Astrocyte of the cerebellum (primary cell): ENCODE results near the gene CLEC11A.

Source experiments
- DNase-seq: peaks from one replicate; pipeline ENCODE4 v3.0.0-alpha.2; 2011; ENCODE audit warnings: low read depth
- H3K4me3 ChIP-seq: 2 replicates; pipeline ENCODE4 v1.5.1; 2011; ENCODE audit warnings: mild to moderate bottlenecking, low read depth, low read length, moderate library complexity
- in situ Hi-C: cut with HindIII; loops from 2 replicates; pipeline ENCODE4 v1.10.0; 2017; ENCODE audit warnings: low sequenced_read_pairs
- TF ChIP-seq, protein P1 (sequence below): IDR thresholded peaks from 2 replicates; pipeline ENCODE4 v1.5.1; 2012; ENCODE audit warnings: low read length, low read depth, moderate library complexity, mild to moderate bottlenecking; ENCODE audit errors: missing control alignments

CLEC11A gene

DNA sequence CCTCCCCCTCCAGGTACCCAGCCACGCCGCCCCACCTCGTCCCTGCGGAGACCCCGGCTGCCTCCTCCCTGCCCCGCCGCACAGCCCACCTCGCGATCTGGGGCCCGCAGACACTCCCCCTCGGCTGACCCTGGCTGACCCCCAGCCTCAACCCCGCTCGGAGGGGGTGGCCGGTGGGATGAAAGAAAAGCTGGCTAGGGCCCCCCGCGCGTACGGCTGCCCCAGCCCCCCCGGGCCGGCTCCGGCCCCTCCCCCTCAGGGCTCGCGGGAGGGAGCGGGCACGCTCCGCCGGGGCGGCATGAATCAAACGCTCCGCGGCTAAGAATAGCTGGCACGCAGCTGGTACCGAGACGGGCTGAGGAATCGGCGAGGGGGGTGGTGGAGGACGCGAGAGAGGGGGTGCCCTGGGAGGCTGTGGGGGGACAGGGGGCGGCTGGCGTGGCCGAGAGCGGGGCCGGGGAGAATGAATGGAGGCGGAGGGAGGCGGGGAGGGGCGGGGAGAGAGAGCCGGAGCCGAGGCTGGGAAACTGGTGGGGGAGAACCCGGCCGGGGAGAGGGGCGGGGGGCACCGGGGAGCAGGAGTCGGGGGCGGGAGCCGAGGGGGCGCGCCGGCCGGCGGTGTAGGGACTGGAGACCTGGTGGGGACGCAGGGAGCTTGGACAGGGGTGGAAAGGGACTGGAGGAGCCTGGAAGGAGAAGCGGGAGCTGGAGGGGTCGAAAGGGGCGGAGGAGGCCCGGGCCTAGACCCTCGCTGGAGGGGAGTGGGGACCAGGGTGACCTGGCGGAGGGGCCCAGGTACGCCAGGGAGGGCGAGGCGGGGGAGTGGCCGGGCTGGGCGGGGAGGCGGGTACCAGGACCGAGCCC is 4.7 kb upstream of the CLEC11A start:
- in situ Hi-C loops: no loop called here
- no peak for DNase-seq
- H3K4me3 ChIP-seq: peak overlapping the region; percentile 7
- TF ChIP-seq, protein P1, sequence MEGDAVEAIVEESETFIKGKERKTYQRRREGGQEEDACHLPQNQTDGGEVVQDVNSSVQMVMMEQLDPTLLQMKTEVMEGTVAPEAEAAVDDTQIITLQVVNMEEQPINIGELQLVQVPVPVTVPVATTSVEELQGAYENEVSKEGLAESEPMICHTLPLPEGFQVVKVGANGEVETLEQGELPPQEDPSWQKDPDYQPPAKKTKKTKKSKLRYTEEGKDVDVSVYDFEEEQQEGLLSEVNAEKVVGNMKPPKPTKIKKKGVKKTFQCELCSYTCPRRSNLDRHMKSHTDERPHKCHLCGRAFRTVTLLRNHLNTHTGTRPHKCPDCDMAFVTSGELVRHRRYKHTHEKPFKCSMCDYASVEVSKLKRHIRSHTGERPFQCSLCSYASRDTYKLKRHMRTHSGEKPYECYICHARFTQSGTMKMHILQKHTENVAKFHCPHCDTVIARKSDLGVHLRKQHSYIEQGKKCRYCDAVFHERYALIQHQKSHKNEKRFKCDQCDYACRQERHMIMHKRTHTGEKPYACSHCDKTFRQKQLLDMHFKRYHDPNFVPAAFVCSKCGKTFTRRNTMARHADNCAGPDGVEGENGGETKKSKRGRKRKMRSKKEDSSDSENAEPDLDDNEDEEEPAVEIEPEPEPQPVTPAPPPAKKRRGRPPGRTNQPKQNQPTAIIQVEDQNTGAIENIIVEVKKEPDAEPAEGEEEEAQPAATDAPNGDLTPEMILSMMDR: no peak

DNA sequence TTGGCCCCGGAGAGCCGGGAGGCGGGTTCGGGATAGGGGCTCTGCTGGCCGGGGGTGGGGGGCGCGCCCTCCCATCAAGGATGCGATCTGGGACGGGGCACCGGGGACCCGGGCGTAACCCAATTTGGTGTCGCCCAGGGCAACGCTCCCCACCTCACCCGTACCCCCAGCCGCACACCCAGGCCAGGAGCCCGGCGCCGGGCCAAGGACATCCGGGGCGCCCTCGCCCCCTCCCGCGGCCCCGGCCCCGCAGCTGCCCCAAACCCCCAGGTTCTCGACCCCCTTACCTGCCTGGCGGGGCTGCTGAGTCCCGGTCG is 4.1 kb upstream of the CLEC11A start:
- peak overlapping the region; percentile 7 for H3K4me3 ChIP-seq
- no peak for DNase-seq
- in situ Hi-C loops: no loop called here

DNA sequence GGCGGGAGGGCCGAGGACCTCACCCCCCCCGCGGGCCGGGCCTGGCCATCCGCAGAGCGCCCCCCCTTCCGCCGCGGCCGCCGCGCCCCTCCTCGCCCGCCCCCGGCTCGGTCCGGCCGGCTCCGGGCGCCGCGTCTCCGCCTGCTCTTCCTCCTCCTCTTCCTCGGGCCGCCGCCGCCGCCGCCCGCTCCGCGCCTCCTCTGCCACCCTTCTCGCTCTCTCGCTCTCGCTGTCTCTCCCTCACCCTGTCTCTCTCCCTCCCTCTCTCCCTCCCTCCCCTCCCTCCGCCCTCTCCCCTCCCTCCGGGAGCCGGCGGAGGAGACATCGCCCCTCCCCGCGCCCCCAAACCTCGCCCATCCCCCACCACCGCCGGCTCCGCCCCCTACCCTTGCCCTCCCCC is 3.6 kb upstream of the CLEC11A start, which contains the start of gene SHANK1:
TSS of gene SHANK1 (minus strand) at position 237 of the 400 bp plus-strand sequence. CDS start 2,883 bp downstream, outside the sequence.
- in situ Hi-C loops: no loop called here
- TF ChIP-seq, protein P1: no peak
- no peak for DNase-seq
- peak within 1 kb of the TSS; percentile 7 for H3K4me3 ChIP-seq

More for the DNA sequence above, 4.1 kb upstream of the CLEC11A start:
- TF ChIP-seq, protein P1: no peak

DNA sequence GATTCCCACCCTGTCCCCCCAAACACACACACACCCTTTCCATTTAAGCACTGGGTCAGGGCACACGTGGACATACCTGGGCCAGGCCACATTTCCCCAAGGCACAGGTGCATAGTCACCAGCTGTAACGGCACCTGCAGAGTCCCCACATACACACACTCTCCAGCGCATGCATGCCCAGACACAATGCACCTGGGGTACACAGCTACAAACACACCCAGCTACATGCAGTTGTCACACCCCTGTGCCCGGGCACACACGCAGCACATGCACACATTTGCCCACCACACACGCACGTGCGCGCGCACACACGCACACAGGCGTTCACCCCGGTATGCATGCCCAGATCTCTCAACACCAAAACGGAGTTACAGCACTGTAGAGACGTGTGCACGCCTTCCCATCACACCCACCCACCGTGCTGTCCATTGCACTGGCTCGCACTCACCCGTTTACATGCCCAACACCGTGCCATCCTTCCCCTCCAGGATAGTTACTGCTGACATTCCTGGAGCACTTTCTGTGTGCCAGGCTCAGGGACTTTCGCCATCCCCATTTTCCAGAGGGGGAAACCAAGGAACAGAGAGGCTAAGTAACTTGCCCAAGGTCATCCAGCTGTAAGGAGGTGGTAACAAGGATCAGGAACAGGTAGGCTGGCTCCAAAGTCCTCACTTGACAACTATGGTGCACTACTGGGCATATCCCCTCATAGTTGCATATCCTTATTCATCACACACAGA is 2.8 kb upstream of the CLEC11A start:
- no peak overlapping the region for H3K4me3 ChIP-seq
- TF ChIP-seq, protein P1: no peak
- in situ Hi-C loops: no loop called here
- no peak for DNase-seq

DNA sequence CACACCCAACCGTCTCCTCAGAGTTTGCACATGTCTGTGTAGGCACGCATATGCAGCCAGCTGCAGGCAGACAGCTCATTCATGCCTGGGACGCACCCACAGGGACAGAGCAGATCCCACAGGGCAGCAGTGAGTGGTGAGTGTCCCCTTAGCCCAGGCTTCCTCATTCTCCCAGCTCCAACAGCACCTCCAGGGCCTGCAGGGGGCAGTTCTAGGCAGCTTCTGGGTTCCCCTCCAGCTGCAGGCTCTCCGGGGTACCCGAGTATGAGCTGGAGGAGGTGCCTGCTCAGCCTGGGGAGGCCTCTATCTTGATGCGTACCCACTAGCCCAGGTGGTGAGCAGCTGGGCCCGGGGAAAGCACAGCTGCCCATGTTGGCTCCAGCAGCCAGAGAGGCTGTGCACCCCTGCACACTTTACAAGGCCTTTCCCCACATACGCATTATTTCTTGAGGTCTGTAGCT is 2.2 kb upstream of the CLEC11A start:
- TF ChIP-seq, protein P1: no peak
- in situ Hi-C loops: no loop called here
- DNase-seq: no peak
- H3K4me3 ChIP-seq: no peak overlapping the region

DNA sequence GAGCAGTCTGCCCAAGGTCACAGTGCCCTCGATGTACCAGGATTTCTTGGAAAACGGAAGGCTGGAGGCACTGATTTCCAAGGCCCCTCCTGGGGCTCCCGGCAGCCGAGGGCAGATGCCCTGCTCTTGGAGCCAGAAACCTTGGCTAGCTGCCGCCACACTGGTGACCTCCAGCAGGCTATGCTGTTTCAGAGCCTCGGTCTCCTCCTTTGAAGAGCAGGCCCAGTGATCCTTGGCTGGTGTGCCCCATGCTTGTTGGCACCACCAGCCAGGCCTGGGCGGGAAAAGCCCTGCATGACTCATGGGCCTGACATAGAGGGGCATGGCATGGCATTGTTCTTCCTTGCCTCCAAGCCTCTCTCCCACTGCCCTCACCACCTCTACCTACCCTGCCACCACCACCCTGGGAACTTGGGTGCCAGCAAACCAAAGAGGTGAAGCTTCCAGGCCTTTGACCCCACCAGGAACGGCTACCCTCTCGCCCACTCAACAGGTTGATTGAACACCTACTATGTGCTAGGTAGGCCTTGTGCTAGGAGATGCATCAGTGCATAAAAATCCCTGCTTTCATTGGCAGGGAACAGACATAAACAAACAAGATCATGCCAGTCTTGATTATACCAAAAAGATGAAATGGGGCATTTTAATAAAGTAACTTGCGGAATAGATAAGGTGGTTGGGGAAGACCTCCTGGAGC is 1.6 kb upstream of the CLEC11A start:
- in situ Hi-C loops: no loop called here
- no peak for DNase-seq
- TF ChIP-seq, protein P1: no peak
- H3K4me3 ChIP-seq: no peak overlapping the region
